Myocyte (in vitro differentiated cells): ENCODE measurements around the gene TGOLN2. TPM values are rescaled to one million over a fixed set of nuclear protein-coding genes. Genes with fewer than 3 reads are reported as not detected.
"Not testable (repeated sequence)": the region's sequence is repeated elsewhere in the genome, so short reads cannot be mapped to it uniquely, and the experiment has no call there.

ENCODE experiments used
- DNase-seq: peaks from one replicate; pipeline ENCODE4 v3.0.0-alpha.2; 2012; ENCODE audit warnings: low read depth
- polyA plus RNA-seq: library from polyadenylated mRNA; unstranded; fragments of >200 nt; gene quantifications from one replicate; pipeline ENCODE4 v1.2.1, GENCODE V29; 2012; ENCODE audit warnings: missing spikeins
- total RNA-seq: library from RNA; depleted of rRNA; stranded (reverse); fragments of >200 nt; gene quantifications from 2 replicates; pipeline ENCODE4 v1.2.3, GENCODE V29; 2014

The TGOLN2 gene
- 78.3 and 88.1 TPM in 2 replicates for total RNA-seq
- 92.8 TPM for polyA plus RNA-seq

DNA sequence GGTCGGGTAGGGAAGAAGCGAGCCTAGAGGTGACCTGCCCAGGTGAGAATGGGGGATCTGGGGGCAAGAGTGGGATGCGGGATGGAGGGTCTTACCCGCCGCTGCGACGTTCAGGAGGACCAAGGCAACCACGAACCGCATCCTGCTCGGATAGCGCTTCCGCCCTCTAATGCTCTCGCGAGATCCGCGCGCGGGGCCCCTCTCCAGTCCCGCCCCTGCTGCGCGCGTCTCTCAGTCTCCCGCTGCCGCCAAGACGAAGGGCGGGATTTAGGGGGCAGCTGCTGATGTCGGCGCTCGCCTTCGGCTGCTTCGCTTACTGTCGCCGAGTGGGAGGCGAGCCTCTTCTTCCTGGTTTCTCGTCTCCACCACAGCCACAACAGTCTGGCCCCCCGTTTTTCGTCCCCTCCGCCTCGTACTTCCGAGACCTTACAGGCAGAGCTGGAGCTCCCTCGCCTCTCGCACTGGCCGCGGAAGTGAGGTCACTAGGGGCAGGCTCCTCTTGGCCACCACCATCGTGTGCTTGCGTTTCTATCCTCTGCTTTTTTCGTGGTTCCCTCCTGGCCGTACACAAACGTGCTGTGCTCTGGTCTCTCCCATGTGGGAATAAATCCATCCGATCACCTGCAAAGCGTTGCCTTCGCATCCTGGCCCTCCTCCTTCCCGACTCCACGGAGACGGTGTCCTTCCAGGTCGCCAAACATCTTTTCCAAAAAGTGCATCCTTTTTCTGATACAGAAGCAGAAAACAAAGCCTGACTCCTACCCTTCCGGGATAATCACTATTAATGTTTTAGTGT lies at the start of gene TGOLN2:
Gene TGOLN2 (minus strand): TSS at position 168 of the 796 bp plus-strand sequence. CDS start 27 bp downstream, at position 141.
- DNase-seq = peak; percentile 95

DNA sequence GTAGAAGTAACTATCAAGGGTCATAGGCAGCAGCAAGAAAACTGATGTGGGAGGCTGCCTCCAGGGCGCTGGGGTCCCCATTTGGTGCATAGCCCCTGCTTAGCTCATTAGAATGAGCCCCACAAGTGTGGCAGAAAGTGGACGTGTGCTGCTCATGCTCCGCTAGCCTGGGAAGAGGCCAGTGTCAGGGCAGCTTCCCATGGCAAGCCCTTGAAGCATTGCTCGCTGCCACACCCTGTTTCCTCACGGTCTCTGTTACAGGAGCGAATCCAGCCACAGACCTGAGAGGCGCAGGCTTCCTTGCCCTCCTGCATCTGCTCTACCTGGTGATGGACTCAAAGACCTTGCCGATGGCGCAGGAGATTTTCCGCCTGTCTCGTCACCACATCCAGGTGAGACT lies 49.3 kb upstream of the TGOLN2 start:
- no peak for DNase-seq

DNA sequence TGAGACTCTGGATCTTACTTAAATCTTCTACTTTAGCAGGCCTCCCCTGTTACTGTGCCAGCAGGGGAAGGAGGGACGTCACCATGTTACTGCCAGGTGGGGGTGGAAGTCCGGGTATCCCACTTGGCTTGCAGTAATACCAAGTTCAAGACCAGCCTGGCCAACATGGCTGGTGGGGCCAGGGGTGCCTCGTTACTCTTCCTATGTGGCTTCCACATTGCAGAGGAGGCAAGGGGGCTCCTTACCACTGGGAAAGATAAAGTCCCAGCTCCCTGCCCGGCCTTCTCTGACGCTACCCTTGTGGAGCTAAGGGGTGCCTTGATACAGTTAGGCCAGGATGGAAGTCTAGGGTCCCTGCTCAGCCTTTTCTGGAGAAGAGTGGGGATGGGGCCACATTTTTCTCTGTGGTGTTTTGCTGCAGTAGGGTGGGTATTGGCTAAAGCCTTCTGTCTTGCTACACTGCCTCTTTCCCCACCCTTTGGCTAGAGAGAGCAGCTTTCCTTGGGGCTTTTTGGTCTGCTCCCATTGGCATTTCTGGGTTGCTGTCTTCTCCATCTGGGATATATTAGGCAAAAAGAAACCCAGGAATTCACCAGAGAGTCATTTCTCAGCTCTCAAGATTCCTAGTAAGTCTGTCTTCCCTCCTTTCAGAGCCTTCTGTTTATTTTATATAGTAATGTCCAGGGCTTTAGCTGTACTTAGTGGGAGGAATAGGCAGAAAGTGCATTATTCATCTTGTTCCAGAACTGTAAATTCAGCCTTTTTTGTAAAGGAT lies 48.7 kb upstream of the TGOLN2 start:
- no peak for DNase-seq

DNA sequence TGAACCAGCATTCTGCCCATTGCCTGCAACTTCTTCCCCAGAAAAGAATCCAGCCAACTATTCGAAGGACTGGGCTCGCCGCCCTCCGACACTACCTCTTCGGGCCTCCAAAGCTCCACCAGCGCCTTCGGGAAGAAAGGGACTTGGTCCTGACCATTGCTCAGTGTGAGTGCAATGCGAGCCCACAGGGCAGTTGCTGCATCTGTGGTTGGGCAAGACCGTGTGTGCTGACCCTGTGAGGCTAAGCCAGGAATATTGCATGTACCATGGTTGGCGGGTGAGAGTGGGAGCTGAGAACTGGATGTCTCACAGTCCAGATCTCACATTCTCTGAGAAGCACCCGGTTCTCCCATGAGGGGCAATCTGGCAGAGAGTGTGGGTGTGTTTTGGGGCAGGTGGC lies 43.3 kb upstream of the TGOLN2 start:
- DNase-seq = peak; percentile 64

DNA sequence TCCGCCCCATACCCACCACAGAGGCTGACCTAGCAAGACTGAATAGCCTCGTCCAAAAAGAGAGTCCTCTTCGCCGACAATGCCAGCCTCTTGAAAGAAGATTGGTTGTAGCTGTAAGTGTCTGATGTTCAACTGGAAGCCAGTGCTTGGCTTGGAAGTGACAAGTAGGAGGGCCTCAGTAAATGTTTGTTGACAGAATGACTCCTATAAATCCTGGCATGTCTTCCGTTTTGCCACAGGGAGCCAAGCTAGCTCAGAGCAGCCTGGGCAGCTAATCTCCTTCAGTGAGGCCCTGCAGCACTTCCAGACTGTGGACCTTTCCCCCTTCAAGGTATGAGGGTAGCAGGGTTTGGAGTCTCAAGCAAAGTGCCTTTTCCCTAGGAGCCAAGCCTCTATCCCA lies 41.7 kb upstream of the TGOLN2 start:
- no peak for DNase-seq

DNA sequence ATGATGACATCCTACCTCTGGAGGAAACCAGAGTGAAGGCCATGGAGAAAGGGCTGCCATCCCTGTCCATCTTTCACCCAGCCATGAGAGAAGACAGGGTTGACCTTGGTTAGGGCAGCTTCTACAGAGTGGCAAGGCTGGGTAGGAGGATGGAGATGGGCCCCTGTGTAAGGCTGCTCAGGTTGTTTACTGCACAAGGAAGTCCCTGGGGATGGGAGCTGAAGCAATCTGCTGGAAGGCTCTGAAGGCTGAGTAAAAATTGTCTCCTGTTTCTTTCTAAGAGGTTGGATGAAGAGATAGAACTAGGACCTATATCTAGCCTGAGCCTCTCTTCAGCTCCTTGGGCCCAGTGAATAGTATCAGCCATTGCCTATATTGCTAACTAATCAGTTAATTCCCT lies 41.1 kb upstream of the TGOLN2 start:
- DNase-seq = no peak

DNA sequence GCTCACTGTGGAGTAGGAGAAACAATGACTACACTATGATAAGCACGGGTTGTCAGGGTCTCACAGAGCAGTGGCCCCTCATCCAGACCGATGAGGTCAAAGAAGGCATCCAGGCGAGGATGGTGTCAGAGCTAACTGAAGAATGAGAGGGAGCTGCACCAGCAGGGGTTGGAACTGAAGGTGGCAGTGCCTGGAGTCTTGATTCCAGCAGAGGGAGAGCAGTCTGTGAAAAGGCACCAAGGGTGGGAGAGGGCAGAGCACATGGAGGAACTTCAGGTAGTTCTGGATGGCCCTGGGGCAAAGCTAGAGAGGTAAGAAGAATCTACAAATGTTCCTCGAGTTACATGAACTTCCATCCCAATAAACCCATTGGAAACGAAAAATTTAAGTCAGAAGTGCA lies 39.4 kb upstream of the TGOLN2 start:
- no peak for DNase-seq

DNA sequence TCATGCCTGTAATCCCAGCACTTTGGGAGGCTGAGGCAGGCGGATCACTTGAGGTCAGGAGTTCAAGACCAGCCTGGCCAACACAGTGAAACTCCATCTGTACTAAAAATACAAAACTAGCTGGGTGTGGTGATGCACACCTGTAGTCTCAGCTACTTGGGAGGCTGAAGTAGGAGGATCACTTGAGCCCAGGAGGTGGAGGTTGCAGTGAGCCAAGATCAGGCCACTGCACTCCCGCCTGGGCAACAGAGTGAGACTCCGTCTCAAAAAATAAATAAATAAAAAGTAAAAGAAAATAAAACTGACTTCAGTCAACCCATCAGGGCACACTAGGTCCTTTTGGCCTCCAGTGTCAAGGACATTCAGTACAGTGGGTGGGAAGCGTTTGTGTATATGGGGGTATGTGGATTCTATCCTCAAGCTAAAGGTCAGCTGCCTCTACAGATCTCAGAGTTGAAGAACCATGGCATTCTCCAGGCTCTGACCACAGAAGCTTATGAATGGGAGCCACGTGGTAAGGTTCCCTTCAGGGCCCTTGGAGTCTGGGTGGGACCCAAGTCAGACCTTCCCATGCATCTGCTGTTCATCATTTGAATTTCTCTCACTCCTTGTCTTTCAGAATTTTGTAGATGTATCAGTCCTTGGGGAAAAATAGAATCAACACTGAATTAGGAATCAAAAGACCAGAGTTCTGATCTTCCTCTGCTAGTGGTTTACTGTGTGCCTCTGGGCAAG lies 35.0 kb upstream of the TGOLN2 start:
- DNase-seq = not testable (repeated sequence)

DNA sequence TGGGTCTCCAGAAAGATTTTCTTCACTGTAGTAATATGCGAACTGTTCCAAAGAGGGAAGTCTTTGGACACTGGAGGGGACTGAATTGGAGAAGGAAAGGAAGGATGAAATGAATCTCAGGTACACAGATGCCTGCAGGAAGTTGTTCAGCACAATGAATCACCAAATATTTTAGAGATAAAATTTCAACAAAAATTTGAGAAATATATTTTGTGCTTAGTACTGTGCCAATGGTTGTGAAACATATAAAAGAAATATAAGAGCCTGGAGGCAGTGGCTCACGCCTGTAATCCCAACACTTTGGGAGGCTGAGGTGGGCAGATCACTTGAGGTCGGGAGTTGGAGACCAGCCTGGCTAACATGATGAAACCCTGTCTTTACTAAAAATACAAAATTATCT lies 29.9 kb upstream of the TGOLN2 start:
- no peak for DNase-seq

DNA sequence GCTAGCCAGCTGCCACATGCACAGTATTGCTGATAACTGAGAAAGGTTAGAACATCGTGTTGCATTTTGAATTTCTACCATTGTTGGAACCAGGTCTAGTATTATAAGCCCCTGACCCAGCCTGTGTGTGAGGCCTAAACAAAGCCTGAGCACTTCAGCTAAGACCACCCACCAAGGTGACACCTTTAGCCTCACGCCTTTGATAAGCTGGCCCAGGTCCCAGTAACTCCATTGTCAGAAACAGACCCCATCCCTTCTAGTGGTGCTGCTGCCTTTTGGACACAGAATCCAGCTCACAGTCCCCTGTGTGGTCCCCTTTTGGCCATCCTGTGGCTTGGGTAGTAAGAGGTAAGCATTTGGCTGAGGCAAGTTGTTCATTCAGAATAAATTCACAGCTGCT lies 28.4 kb upstream of the TGOLN2 start:
- no peak for DNase-seq

DNA sequence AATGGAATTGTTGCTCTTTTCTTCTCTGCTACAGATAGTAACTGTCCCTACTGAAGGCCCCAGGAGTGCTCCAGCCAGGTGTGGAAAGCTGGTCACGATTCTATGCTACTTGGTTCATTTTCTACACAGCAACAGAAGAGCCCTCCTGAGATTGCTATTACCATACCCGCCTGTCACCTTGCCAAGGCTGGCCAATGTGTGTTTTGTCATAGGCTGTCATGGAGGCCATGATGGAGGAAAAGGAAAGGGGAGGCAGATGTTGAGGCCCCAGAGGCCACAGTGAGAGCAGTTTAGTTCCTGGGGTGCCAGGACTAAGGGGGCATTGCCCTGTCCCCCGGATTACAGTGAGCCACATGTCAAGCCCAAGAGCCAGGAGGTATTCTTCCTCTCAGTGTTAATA lies 27.7 kb upstream of the TGOLN2 start:
- DNase-seq = no peak

DNA sequence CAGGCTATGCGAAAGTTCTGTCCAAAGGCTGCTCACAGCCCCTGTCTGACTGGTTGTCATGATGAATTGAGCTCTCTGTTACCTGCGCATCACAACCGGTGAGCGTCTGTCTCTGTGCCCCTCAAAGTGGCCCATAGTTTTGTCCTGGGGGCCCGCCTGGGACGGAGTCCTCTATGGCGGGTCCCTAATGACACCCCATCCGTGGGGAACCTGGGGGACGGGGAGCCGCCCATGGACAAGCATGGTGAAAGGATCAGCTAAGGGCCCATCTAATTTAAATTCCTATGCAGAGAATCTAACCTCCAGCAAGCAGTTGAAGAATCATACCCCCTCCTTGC lies 27.3 kb upstream of the TGOLN2 start:
- no peak for DNase-seq

DNA sequence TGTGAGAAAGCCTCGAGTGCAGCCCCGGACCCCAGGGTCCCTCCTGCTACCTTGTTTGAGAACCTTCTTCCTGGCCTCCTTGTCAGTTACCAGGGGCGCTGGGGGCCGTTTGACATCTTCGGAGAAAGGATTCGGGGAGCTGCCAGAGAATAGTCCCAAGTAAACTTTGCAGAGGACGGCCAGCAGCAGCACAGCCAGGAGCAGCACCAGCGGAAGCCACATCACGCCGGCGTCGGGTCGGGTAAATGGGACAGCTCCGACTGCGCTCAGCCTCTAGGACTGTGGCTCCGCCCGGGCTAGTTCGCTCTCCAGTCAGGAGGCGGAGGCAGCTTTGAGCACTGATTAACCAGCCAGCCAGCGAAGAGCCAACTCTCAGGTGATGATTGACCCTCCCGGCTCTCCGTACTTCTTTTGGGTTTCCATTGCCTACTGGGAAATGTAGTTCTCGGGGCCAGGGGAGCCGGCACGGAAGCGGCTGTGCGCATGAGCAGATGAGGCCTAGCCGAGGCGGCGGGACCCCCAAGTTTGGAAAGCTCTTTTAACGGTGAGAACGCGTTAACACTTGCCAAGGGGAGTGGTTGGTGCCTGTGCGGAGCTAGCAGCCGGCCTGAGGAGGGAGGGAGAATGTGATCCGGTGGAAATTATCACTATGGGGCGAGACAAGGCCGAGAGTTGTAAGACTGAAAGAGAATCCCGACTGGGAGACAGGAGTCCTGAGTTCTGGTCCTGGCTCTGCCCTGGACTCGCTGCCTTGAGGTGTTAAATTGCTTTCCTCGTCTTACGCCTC lies 26.7 kb upstream of the TGOLN2 start, which contains the start of the genes ELMOD3 and RETSAT:
Gene ELMOD3 (plus strand): TSS at position 484 of the 787 bp plus-strand sequence. CDS start 2,430 bp downstream, outside the sequence.
Gene RETSAT (minus strand): TSS at position 243 of the 787 bp plus-strand sequence. CDS start 21 bp downstream, at position 222.
- peak; percentile 100 for DNase-seq

DNA sequence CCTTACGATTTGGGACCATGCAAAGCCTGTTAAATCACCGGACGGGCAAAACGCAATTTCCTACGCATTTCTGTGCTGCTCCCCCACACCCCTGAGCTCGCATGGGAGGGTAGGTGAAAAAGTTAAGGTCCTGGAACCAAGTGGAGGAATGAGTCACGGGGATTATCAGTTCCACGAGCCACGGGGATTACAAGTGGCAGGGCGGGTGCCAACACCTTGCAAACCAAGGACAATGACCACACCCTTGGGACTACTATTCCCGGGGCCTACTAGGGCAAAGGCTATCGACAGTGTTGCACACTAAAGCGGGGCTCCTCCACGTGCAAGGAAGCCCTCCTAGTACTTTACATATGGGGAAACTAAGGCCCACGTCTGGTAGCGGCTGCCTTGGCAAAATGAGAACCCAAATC lies 26.1 kb upstream of the TGOLN2 start:
- DNase-seq = peak; percentile 48

DNA sequence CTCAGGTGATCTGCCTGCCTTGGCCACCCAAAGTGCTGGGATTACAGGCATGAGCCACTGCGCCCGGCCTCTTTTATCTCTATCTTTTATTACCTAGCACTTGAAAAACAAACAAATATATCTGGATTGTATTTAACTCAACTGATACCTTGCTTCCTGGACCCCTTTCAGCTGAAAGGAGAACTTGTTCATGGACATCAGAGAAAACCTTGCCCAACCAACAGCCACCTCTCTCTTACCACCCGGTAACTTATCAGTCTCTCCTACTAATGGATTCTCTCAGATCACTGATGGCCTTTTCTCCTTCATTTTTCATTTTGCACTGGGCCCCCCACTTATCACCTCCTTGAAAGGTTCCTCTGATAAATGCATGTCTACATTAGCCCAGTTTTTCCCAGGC lies 19.8 kb upstream of the TGOLN2 start:
- DNase-seq = no peak

DNA sequence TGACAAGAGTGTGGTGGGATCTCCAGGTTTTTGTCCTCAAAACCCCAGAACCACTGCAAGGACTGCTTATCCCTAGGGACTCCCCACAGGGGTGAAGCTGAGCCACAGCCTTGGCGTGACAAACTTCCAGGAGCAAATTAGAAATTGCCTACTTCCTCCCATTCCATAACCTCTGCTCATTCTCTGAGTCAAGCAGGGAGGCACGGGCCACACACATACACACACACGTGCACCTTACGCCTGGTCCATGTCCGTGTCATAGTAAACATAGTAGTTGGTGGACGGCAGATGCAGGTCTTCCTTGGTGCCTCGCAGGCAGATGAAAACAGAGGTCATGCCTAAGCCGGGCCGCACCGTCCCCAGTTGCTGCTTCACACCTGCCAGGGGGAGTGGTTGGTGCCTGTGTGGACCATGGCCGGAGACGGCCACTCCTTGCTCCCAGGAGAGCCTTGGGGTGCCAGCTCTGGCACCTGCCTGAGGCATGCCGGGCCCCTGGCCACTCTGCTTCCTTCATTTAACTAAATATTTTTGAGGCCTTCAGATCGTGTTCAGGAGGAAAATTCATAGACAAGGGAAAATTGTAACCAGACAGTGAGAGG lies 16.7 kb upstream of the TGOLN2 start:
- DNase-seq = no peak

DNA sequence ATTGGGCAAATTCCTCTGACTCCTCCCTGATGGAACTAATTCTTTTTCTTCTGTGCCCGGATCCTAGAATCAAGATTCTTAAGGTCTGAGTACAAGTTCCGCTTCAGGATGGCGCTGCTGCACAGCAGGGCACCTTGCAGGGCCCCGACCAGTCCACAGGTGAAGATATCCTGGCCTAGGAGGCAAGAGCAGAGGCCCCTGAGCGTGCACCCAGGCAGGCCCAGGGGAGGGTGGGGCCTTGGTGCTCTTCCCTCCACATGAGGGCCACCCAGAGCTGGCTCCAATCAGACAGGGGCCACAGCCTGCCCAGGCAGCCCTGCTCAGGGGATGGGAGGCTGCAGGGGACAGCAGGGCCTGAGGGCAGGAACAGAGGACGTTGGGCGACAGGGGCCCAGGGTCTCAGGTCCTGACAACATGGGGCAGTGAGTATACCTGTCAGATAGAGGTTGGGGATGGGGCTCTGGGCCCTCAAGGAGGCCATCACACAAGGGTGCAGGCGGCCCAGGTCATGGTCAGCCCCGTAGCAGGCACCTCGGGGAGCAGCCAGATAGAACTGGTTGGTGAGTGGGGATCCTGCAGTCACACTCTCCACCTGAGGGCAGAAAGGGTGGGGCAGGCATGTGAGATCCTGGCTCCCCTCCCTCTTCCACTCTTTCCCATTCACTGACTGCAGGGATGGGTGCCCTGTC lies 15.6 kb upstream of the TGOLN2 start:
- DNase-seq = not testable (repeated sequence)

DNA sequence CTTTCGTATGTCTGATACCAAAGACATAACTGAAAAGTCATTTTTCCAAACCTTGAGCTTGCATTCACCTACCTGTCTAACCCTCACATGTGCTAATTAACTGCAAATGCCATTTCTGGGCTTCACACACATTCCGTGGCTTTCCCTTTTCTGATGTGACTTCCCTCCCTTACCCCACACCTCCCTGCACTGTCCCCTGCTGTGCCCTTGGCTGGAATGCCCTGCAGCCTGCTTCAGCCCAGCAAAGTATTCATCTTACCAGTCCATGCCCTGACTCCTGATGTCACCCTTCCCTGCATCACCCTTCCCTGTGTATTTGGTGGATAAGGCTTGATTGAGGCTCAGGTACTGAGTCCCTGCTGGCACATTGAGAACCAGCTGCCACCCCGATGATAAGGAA lies 14.4 kb upstream of the TGOLN2 start:
- DNase-seq = no peak

DNA sequence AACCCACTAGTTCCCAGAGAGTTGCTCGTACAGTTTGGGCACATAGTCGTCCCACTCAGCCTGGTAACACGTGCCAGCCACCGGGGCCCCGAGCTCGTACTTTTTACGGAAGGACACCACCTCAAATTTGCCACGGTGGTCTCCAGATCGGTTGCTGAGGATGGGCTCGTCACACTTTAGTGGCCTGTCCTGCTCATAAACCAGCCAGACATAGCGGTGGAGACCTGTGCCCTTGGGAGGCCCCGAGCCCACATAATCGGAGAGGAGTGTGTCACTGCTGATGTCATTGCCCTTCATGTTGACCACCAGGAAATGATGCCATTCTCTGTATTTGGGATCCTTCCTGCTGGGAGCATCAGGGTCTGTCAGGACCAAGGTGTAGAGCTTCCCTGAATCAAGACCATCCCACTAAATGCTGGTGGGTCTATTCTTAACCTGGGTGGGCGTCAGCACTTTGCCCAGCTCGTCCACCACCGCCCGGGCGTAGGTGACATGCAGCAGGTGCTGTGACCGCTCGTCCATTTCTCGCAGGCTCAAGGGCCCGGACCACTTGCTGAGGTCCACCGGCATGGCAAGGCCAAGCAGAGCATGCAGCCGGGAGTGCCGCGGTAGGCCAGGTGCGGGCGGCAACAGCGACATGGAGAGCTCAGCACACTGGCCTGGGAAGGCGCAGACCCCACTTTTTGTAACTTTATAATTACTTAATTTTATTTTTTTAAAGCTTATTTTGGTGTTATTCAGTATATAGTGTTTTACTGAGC lies 13.7 kb upstream of the TGOLN2 start:
- no peak for DNase-seq
